IMR-90 (cell line): ENCODE measurements around the gene TCERG1L.

Source experiments
- CTCF ChIP-seq: conservative IDR thresholded peaks from 2 replicates; pipeline ENCODE4 v1.5.1; 2012; ENCODE audit warnings: mild to moderate bottlenecking, low read depth, low read length, improper control_type of control experiment
- POLR2A ChIP-seq: IDR thresholded peaks from 2 replicates; pipeline ENCODE4 v1.6.1; 2012; ENCODE audit warnings: mild to moderate bottlenecking, low read depth, low read length

GRCh38 chr10:131230641-131231322 is 80.7 kb downstream of the TCERG1L start:
- no peak for TF ChIP-seq CTCF
- no peak for TF ChIP-seq POLR2A
